ENCODE measurements around the gene CACNA1C. TPM values are rescaled to one million over a fixed set of nuclear protein-coding genes. Genes with fewer than 3 reads are reported as not detected.

Gene CACNA1C
- total RNA-seq, 2 experiments from 2014 or later = 0.05 to 0.08 TPM

DNA sequence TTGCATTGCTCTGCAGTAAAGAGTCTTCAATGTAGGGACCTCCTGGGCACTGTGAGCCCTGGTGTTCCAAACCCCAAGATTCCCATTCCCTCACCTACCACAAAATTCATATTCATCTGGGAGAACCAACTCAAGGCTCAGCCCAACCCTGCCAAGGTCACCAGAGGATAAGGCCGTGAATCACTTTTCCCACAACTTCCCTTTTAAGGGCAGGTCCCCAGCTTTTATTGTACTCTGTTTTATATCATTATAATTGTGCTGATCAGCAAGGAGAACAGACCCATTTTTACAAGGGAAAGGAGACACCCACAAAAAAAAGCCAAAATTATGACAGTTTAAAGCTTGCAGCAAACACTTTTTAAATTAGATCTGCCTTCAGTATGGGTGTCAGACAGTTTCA lies 379.0 kb downstream of the CACNA1C start:
- TF ChIP-seq, protein P1, sequence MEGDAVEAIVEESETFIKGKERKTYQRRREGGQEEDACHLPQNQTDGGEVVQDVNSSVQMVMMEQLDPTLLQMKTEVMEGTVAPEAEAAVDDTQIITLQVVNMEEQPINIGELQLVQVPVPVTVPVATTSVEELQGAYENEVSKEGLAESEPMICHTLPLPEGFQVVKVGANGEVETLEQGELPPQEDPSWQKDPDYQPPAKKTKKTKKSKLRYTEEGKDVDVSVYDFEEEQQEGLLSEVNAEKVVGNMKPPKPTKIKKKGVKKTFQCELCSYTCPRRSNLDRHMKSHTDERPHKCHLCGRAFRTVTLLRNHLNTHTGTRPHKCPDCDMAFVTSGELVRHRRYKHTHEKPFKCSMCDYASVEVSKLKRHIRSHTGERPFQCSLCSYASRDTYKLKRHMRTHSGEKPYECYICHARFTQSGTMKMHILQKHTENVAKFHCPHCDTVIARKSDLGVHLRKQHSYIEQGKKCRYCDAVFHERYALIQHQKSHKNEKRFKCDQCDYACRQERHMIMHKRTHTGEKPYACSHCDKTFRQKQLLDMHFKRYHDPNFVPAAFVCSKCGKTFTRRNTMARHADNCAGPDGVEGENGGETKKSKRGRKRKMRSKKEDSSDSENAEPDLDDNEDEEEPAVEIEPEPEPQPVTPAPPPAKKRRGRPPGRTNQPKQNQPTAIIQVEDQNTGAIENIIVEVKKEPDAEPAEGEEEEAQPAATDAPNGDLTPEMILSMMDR (IDR thresholded peaks at IDR 0.05) = no peak
- Histone ChIP-seq H3K27ac (ENCODE audit: low read depth in 1 of 2, low read length in 2 of 2) (no peak overlapping the region), H3K27me3 (ENCODE audit: control insufficient read depth in 1 of 2, insufficient read depth in 2 of 2, low read length in 2 of 2) (peaks cover 0 to 3% of the 10 kb centered on the region in 2 experiments), H3K4me3 (ENCODE audit: low read length) (no peak overlapping the region), H3K4me1 (ENCODE audit: insufficient read depth, low read length) (no peaks in the 10 kb centered on the region), H3K9me3 (ENCODE audit: control insufficient read depth in 1 of 2, insufficient read depth in 1 of 2, low read length in 2 of 2) (peaks cover 0 to 13% of the 10 kb centered on the region in 2 experiments), H3K36me3 (ENCODE audit: insufficient read depth, low read length) (no peaks in the 10 kb centered on the region)
- no peaks in the 10 kb centered on the region for H3K4me1 Mint-ChIP-seq (ENCODE audit: low read depth)
- no peak overlapping the region for H3K27ac Mint-ChIP-seq
- DNase-seq = no peak
- no peak for ATAC-seq (ENCODE audit: poor library complexity)
- no peaks in the 10 kb centered on the region for H3K36me3 Mint-ChIP-seq (ENCODE audit: low read depth)
- no peak overlapping the region for H3K4me3 Mint-ChIP-seq
- H3K9me3 Mint-ChIP-seq = no peaks in the 10 kb centered on the region
- no peaks in the 10 kb centered on the region for H3K27me3 Mint-ChIP-seq
- POLR2A ChIA-PET = no interaction called here
- intact Hi-C loops (cut with DNase I, micrococcal nuclease) = no loop called here
- CTCF ChIA-PET = no interaction called here

DNA sequence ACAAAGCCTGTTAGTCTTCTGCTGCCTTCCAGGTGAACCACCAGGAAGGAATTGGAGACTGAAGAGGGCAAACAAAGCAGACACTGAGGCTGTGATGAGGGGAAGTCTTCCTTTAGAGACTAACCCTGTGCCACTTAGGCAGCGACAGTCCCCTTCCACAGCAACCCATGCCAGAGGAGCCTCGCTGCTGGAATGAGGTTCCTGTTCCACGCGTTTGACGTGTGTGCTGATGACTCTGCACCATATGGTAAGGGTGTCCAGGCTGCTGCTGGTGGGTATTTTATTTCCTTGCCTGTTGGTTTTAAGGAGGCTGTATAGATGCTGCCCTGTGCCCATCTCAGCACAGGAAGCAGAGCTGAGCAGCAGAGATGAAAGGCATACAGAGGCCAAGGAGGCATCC lies 380.1 kb downstream of the CACNA1C start:
- Histone ChIP-seq H3K9me3 (ENCODE audit: control insufficient read depth in 1 of 2, insufficient read depth in 1 of 2, low read length in 2 of 2) (peaks cover 0 to 13% of the 10 kb centered on the region in 2 experiments), H3K4me3 (ENCODE audit: low read length) (no peak overlapping the region), H3K36me3 (ENCODE audit: insufficient read depth, low read length) (no peaks in the 10 kb centered on the region), H3K27me3 (ENCODE audit: control insufficient read depth in 1 of 2, insufficient read depth in 2 of 2, low read length in 2 of 2) (peaks cover 0 to 3% of the 10 kb centered on the region in 2 experiments), H3K27ac (ENCODE audit: low read depth in 1 of 2, low read length in 2 of 2) (no peak overlapping the region), H3K4me1 (ENCODE audit: insufficient read depth, low read length) (no peaks in the 10 kb centered on the region)
- ChIA-PET POLR2A (no interaction called here), CTCF (no interaction called here)
- Mint-ChIP-seq H3K9me3 (peaks cover under 1% of the 10 kb centered on the region), H3K27me3 (no peaks in the 10 kb centered on the region), H3K4me3 (no peak overlapping the region), H3K27ac (no peak overlapping the region), H3K36me3 (ENCODE audit: low read depth) (no peaks in the 10 kb centered on the region), H3K4me1 (ENCODE audit: low read depth) (no peaks in the 10 kb centered on the region)
- intact Hi-C loops (cut with DNase I, micrococcal nuclease) = no loop called here
- TF ChIP-seq, protein P1 (IDR thresholded peaks at IDR 0.05) = no peak
- ATAC-seq (ENCODE audit: poor library complexity) (no peak), DNase-seq (no peak)

DNA sequence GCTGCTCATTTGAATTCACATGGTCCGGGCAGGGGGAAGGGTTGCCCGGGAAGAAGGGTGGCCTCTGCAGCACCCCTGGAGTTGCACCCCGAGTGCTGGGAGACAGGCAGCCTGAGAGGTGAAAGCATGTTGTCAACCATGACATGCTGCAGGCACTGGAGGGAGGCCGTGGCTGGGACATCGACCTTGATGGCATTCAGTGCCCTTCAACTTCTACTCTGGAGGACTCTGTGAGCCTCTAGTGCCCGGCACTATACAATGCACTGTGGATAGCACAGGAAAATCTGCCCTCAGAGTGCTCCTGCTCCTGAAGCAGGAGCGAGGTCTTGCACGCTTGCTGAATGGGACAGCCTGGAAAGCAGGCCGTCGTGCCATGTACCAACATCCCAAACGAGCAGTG lies 382.7 kb downstream of the CACNA1C start:
- ChIA-PET CTCF (no interaction called here), POLR2A (no interaction called here)
- Histone ChIP-seq H3K27ac (ENCODE audit: low read depth in 1 of 2, low read length in 2 of 2) (no peak overlapping the region), H3K36me3 (ENCODE audit: insufficient read depth, low read length) (no peaks in the 10 kb centered on the region), H3K9me3 (ENCODE audit: control insufficient read depth in 1 of 2, insufficient read depth in 1 of 2, low read length in 2 of 2) (peaks cover 0 to 12% of the 10 kb centered on the region in 2 experiments), H3K4me1 (ENCODE audit: insufficient read depth, low read length) (no peaks in the 10 kb centered on the region), H3K27me3 (ENCODE audit: control insufficient read depth in 1 of 2, insufficient read depth in 2 of 2, low read length in 2 of 2) (peaks cover 0 to 3% of the 10 kb centered on the region in 2 experiments), H3K4me3 (ENCODE audit: low read length) (no peak overlapping the region)
- Mint-ChIP-seq H3K36me3 (ENCODE audit: low read depth) (no peaks in the 10 kb centered on the region), H3K27ac (no peak overlapping the region), H3K27me3 (no peaks in the 10 kb centered on the region), H3K4me1 (ENCODE audit: low read depth) (no peaks in the 10 kb centered on the region), H3K9me3 (peaks cover 2% of the 10 kb centered on the region), H3K4me3 (no peak overlapping the region)
- DNase-seq = no peak
- ATAC-seq (ENCODE audit: poor library complexity) = no peak
- intact Hi-C loops (cut with DNase I, micrococcal nuclease) = no loop called here
- TF ChIP-seq, protein P1 (IDR thresholded peaks at IDR 0.05) = no peak

Measured in CD4-positive, alpha-beta T cell (primary cell).